ENCODE measurements around the gene FLVCR2.

DNA sequence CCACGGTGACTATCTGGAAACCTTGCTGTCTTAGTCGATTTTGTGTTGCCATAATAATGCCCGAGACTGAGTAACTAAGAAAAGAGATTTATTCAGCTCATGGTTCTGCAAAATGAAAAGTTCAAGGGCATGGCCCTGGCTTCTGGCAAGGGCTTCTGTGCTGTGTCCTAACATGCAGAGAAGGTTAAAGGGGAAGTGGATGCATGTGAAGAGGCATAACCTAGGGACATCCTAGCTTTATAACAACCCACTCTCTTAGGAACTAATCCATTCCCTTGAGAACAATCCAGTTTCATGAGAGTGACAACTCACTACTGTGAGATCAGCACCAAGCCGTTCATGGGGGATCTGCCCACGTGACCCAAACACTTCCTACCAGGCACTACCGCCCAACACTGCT, 11.5 kb downstream of the FLVCR2 start:
- TF ChIP-seq, protein P1, sequence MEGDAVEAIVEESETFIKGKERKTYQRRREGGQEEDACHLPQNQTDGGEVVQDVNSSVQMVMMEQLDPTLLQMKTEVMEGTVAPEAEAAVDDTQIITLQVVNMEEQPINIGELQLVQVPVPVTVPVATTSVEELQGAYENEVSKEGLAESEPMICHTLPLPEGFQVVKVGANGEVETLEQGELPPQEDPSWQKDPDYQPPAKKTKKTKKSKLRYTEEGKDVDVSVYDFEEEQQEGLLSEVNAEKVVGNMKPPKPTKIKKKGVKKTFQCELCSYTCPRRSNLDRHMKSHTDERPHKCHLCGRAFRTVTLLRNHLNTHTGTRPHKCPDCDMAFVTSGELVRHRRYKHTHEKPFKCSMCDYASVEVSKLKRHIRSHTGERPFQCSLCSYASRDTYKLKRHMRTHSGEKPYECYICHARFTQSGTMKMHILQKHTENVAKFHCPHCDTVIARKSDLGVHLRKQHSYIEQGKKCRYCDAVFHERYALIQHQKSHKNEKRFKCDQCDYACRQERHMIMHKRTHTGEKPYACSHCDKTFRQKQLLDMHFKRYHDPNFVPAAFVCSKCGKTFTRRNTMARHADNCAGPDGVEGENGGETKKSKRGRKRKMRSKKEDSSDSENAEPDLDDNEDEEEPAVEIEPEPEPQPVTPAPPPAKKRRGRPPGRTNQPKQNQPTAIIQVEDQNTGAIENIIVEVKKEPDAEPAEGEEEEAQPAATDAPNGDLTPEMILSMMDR (IDR thresholded peaks at IDR 0.05; ENCODE audit: insufficient read depth, low read length, poor library complexity, severe bottlenecking) = no peak
- TF ChIP-seq EZH2phosphoT487 (conservative IDR thresholded peaks at IDR 0.05; ENCODE audit: low read length) = no peak
